Measurements from ENCODE around the gene POLR1D.

Gene POLR1D, protein sequence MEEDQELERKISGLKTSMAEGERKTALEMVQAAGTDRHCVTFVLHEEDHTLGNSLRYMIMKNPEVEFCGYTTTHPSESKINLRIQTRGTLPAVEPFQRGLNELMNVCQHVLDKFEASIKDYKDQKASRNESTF

DNA sequence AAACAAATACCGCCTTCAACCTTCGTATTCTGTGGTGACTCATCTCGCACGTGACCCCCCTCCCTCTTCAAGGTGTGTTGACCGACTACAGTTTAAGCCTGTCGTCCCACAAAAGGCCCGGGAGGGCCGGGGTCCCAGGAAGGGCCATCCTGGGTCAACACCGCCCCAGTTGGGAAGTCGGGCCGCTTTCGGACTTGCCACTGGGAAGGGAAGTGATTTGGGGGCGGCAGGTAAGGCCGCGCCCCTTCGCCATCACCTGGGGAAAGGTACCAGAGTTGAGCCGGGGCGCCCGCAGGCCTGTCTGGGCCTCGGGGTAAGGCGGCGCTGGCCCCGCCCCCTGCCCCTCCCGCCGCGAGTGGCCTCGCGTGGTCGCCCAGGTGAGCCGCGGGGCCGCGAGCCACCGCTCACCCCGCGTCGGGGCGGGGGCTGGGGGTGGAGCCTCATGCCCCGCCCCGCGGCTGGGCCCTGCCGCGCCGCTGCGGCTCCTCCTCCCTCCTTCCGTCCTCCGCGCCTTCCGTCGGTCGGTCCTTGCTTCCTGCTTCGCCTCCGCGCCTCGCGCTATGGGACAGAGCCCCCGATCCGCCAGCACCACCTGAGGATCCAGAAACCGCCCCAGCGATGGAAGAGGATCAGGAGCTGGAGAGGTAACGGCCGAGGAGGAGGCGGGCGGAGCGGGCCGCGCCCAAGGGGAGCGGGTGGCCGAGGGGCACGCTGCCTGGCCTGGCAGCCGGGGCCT lies at the start of gene POLR1D:
Gene POLR1D, plus strand, starts transcription at position 527 of the 736 bp plus-strand sequence. Its CDS starts 92 bp downstream, at position 619.
- peak; percentile 68 for DNase-seq

DNA sequence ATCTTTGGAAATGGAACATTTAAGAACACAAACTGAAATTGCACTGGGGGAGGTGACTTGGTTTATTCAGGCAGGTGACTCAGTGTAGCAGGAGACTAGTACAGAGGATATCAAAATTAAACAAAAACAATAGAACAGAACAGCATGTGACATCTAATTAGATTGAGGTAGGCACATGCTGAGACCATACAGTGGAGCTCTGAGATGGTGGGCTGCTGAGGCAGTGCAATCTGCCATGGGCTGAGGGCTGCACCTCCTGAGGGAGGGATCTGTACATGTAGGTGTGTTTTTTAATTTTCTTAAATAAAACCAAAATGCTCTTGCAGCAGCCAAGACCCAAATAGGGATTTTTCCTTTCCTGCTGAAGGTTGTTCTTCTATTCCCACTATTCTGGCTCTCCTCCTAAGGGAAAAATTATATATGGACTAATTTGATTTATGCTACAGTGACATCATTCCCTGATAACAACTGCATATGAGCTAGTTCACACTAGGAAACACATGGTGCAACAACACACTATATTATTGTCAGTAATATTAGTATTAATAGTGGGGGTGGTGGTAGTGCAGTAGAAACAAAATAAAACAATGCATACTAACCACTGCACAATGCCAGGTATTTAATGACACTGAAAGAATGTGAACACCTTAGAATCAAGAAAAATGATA lies 49.3 kb upstream of the POLR1D start:
- no peak for DNase-seq

DNA sequence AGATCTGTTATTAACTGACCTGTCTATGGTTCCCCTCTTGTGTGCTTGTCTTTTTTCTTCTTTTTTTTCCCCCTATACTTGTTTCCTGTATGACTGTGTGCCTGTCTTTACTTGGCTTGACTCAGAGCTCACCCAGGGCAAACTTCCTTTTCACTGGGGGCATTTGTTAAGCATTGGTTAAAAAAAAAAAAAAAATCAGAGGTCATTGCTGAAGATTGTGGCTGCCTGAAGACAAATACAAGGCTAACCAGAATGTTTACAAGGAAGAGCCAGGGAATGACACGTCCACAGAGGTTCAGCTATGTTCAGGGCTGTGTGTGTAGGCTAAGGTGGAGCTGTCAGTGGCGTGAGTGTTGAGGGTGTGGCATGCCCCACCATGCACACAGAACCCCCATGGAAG lies 48.4 kb upstream of the POLR1D start:
- DNase-seq = no peak

DNA sequence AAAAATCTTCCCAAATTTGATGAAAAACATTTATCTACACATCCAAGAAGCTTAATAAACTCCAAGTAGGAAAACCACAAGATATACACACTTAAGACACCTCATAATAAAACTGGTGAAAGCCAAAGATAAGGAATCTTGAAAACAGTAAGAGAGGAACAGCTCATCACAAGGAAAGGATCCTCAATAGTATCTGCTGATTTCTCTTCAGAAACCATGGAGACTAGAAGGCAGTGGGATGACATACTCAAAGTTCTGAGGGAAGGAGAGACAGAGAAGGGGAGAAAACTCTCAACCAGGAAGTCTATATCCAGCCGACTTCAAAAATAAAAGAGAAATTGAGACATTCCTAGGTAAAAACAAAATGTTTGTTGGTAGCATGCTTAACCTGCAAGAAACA lies 47.0 kb upstream of the POLR1D start:
- DNase-seq = no peak

DNA sequence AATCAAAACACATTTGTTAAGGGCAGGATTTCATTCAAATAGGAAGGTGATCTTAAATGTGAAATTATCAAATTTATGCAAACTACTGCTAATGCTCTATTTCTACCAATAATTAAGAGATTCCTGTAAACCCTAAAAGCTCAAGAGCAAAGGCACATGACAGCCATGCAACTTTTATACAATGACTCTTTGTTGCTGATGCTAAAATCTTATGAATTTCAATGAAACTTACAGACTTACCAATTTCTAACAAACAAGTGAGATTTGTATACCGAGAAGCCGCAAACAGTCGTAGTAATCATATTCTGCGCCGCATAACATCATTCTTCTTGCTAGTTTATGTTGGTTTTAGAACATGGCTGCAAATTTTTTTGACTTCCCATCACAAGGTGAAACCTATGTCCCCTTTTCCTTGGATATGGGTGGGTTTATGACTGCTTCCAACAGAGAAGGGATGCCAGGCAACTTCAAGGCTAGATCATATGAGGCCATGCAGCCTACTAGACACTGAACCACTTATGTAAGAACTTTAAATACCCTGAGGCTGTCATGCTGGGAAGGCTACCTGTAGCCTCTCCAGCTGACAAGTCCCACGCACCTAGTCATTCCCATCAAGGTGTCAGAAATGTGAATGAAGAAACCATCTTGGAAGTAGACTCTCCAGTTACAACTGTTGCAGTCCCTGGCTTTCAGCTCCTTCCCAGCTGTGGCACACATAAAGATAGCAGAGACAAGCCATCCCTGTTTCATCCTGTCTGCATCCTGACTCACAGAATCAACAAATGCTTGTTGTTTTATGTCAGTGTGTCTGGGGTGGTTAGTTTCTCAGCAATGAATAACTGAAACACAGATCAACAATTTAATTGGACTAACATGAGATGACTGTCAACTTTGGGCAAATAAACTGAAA lies 43.3 kb upstream of the POLR1D start:
- DNase-seq = no peak

DNA sequence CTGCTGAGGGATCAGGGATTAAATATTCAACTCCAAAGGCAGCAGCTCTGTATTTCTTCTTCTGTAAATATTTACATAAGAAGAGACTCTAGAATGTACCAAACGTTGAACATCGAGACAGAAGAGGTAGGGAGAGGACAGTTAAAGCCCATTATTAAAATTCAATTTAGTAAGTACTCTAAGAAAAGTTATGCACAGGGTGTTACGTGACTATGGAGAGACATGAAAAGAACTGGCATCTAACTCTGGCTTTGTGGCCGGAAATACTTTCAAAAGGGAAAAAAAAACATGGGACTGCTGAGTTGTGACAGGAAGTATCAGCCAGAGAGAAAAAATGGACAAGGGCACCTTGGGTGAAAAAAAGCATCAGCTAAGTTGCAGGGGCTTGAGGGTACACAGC lies 38.0 kb upstream of the POLR1D start:
- no peak for DNase-seq

DNA sequence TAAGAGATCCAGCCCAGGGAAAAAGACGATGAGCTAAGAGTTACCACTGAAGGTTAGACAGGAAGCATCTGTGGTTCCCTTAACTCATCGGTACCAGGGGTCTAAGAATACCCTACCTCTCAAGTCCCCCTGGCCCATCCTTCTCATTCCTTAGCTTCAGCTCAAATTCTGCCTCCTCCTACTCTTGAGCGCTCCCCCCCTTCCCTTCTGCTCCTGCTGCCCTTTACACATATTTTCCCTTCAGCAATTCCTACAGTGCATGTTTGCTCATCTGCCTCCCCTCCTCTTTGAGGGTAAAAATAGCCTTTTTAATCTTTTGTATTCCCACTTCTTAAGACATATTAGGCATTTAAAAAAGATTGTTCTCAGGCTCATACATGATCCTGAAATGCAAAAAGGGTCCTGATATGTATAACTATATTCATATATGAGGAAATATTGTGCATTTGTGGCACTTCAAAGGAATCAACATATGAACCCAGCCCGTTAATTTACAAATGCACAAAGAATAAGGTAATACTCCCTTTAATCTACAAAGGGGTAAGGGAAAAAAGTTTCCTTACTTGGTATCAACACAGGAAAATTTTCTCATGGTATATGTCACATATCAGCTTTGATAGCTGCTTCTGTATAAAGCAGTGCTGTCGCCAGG lies 34.5 kb upstream of the POLR1D start:
- DNase-seq = no peak

DNA sequence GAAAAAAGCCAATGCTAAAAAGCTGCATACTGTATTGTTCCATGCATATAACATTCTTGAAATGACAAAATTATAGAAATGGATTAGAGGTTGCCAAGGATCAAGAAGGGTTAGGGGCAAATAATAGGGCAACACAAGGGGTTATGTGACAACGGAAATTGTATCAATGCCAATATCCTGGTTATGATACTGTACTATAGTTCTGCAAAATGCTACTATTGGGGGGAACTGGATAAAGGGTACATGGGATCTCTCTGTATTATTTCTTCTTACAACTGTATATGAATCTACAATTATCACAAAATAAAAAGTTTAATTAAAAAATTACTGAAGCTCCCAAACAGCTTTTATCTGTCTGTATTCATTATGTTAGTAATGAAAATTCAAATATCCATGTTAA lies 33.3 kb upstream of the POLR1D start:
- DNase-seq = no peak

DNA sequence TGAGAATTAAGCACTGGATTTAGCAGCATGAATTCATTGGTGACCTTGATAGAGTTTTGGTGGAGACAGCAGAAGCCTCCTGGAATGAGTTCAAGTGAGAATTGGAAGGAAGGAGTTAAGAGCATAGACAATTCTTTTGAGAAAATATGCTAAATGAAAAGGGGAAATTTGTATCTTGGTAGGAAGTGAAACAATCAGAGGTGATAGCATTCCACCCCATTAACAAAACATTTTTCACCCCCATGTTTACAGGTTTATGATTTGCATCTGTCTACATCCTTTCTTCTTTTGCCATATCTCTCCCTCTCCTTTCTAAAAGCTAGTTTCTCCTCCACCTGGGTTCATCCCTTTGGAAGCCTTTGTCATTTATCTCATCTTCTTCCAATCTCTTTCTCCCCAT lies 28.8 kb upstream of the POLR1D start:
- no peak for DNase-seq

DNA sequence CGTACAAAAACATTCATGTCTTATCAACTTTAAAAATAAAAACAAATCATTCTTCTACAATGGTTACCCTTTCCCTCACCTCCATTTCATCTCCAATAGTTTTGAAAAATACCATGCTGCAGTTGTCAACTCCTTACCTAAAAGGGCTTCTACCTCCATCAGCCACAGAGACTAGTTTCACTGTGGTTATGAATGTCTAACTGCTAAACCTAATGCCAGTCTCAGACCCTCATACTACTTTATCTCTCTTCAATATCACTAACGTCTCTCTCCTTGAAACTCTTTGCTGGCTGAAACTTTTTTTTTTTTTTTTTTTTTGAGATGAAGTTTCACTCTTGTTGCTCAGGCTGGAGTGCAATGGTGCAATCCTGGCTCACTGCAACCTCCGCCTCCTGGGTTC lies 28.4 kb upstream of the POLR1D start:
- DNase-seq = no peak

DNA sequence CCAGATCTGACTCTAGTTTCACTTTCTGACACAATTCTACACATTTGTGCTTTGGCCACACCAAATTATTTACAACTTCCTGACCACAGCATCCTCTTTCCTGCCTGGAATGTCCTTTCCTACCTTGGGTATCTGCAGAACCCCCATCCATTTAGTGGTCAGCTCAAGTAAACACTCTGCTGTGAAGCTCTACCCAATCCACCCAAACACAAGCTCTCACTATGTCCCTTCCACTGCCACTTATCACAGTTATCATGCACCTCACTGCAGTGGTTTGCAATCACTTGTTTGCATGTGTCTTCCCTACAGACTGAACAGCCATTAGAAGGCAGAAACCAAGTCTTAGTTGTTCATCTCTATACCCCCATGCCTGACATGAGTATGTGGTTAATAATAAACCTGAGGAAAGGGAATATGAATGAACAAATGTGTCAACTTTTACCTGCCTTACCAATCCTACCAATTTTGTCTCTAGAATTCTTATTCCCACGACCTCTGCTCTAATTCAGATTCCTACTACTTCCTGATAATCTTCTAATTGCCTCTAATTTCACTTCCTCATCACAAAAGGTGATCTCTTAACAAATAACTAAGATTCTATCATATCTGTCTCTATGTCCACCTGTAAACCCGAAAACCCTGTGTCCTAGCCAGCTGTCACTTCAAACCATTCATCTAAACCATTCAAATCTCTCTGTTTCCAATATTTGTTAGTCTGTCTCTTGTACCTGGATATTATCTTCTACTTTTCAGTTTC lies 26.5 kb upstream of the POLR1D start:
- DNase-seq = no peak

DNA sequence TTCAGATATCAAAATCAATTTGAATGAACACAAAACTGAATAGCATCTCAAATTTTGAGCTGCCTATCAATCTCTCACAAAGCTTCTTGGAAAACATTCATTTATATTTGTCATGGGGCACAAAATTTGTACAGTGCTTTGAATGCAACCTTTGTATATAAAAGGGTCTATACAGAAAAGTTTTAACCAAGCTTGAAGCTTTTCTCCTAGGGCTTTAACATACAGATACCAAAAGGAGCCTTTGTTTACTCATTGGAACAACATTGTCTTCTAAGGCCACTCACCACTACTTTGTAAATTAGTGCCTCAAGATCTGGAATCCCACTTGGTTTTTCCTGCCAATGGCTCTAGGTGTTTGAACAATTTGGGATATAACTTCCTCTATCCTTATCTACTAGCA lies 22.6 kb upstream of the POLR1D start:
- no peak for DNase-seq

DNA sequence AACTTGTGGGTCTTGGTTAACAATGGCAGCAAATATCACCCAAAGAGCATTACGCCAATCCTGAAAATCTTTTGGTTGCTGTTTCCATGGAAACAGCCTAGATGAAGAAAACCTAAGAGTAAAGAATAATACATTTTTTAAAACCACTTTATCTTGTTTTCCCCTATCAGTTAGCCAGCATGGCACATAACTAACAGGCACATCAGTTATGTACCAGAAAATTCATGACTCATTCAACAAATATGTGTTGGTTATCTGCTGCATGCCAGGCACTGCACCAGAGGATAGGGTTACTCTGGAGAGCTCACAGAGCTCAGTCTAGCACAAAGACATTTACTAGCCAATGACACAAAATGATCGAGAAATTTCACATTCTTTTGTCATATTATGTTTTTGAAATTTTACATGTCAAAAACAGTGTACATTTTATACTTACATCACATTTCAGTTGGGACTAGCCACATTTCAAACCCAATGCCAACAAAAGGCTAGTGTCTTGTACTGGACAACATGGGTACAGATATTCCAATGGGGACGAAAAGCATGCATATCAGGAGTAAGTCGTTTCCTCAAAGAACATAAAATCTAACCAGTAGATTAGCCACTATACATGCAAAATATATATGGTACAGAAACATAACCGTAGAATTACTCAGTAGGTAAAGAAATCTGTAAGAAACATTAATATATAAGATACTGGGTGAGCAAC lies 21.7 kb upstream of the POLR1D start:
- no peak for DNase-seq

DNA sequence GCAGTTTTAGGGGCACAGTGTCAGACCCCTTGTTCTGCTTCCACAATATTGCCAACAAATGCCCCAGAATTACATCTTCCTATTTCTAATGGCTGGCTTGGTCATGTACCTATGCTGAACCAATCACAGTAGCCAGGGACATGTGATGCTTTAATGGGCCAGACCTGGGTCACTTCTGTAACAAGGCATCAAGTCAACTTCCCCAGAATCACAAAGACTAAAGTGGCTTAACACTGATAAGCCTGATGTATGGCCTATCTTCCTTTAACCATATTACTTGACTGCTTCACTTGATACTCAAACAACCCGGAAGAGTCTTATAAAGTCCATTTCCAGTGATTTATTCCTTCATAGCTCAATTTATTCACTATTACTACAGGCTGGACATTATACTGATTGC lies 21.0 kb upstream of the POLR1D start:
- no peak for DNase-seq

DNA sequence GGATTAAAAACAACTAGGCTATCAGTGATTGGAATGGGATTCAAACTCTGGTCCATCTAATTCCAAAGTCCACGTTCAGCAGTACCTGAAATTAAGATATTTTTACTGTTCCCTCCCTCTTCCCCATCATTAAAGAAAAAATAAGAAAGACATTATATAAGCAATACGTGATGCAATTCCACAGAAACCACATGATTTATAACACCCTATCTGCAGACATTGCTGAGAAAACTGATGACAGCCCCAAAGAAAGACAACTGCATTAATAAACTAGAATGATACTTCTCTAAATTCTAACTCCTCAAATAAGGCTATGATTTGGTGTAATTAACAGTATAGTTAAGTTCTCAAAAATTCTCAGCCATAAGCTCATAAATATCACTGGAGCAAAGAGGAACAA lies 20.5 kb upstream of the POLR1D start:
- DNase-seq = no peak

DNA sequence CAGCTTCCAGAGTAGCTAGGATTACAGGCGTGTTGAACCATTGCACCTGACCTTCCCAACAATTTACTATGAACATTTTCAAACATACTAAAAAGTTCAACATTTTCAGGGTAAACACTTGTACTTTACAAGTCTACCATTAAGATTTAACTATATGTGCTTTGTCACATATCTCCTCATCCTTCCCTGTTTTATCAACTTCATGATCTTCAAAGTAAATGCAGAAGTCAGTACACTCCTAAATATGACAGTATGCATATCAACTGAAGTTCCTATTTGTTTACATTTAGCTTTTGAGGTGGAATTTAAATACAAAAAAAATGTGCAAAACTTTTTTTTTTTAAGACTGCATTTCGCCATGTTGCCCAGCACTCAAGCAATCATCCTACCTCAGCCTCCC lies 19.9 kb upstream of the POLR1D start:
- DNase-seq = no peak

DNA sequence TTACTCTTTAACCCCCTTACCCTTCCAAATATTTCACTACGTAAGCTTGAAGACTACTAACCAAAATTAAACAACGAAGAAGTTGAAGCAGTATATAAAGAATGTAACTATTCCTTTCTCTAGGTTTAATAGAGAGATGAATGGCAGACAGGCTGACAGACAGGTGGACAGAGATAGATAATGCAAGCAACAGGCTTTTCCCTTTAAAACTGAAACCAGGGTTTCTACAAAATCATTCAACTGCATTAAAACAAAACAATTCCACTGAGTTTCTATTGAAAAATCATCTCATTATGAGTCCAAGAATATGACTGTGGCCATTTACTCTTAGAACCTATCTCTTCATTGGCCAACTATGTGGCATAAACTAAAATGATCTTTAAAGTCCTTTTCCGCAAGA lies 16.6 kb upstream of the POLR1D start:
- no peak for DNase-seq

DNA sequence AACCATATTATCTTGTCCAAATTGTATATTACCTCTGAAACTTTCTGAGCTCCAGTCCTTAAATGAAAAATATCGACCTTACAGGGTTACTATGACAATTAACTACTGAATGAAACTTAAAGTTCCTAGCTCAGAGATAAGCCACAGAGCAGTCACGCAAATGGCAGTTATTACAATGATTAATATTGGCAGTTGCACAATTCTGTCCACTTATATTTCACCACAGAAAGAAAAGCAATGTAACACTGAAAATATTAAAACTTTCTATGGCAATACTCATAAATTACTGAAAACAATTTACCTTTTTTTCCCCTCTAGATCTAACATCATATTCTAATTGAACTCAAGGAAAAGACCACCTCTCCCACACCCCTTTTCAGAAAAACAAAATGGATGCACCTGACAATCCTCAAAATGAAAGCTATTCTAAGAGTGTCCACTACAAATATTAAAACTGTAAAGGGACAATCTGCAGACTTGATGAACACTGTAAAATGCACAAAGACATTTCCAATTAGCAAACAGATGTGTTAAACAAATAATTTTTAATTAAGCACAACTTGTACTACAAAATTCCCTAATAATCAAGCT lies 16.0 kb upstream of the POLR1D start:
- DNase-seq = no peak

DNA sequence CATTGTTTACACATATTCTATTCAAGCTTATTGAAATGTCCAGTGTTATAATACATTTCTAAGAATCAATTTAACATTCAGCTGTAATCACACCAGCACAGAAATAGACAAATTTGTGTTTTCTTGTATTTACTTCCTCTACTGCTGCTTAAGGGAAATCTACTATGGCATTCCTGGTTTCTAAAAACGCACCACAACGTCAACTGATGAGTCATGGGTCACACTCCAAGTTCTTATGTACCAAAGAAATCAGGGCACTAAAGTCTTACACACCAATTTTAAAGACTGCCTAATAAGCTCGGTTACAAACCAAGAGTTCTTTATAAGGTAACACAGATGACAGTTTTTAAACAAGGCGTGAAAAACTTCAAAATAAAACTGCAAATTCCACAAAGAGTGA lies 14.6 kb upstream of the POLR1D start:
- no peak for DNase-seq

DNA sequence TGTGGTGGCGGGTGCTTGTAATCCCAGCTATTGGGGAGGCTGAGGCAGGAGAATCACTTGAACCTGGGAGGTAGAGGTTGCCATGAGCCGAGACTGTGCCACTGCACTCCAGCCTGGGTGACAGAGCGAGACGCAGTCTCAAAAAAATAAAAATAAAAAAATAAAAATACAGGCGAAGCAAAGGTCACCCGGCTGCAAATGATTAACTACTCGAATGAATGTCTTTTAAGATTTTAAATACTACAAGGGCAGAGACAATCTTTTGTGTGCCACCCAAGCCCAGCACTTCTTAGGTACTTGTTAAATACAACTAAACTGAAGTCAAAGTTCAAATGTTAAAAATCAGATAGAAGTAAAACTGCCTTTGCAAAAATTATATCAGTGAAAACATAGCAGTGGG lies 8.1 kb upstream of the POLR1D start:
- no peak for DNase-seq

DNA sequence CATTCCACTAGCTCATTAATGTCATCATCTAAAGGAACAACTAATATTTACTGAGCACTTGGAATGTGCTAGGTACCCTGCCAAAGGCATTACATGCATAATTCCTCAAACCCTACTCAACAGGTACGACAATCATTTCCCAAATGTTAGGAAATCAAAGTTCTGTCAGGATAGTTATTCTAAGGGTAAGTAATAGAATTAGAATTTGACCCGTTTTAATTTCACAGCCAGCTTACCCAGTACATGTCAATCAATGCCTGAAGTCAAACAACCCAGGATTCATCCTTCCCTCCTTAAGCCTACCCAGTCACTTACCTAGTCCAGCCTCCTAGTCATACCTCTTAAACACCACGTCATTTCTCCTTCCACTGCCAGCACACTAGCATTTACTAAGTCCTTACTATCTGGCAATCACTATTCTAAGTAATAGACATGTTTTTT lies 3.8 kb upstream of the POLR1D start:
- DNase-seq = no peak
